Stimulated activated CD8-positive, alpha-beta memory T cell treated with anti-CD3 and anti-CD28 coated beads, Interleukin-4, amount 100 ng/mL, for 4 hours (primary cell): ENCODE data around the gene IKBIP.
"Not testable (repeated sequence)": the region's sequence is repeated elsewhere in the genome, so short reads cannot be mapped to it uniquely, and the experiment has no call there.

Source experiments
- DNase-seq, 2 donors: peaks; one replicate each; pipeline ENCODE4 v3.0.0-alpha.2; 2020; ENCODE audit warnings: low read depth in 2 of 2, low spot score in 1 of 2

The IKBIP gene

DNA sequence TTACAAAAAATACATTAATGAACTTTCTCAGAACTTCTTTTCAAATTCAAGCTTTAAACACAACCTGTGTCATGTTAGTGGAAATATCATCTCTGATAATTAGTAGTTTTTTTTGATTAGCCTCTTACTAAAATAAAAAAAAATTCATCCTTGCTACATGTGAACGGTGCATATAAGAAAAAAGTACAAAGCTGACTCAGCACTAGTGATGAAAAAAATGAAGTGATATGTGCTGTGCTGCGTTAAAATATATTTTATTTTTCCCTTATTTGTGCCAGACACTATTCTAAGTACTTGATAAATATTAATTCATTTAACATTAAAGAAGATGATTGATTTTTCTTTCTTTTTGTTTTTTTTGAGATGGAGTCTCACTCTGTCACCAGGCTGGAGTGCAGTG lies 7.5 kb downstream of the IKBIP start:
- DNase-seq, result no peak

DNA sequence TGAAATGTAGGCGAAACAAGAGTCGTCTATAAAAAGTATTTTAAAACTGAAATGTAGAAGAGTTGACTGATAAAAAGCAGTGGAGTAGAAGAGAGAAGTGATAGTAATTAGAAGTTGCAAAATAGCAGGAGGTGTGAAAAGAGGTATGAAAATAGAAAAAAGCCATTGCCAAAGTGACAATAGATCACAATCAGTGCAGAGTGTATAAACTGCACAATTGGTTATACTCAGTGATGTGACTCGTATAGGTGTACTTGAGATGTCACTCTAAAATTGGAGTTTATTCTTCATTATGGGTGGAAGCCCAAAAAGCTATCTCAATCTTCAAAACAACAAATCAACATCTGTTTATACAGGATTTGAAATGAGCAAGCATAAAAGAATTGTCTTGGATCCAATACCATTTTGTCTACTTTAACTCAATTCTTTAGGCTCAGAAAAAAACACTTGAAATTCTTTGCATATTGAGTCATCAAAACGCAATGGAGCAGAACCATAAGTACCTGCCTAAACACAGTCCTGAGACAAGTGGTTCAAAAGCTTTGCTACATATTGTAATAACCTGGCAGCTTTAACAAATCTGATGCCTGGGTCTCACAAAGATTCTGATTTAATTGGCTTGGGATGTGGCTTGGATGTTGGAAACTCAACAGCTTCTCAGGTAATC lies 8.8 kb downstream of the IKBIP start:
- DNase-seq, result no peak

DNA sequence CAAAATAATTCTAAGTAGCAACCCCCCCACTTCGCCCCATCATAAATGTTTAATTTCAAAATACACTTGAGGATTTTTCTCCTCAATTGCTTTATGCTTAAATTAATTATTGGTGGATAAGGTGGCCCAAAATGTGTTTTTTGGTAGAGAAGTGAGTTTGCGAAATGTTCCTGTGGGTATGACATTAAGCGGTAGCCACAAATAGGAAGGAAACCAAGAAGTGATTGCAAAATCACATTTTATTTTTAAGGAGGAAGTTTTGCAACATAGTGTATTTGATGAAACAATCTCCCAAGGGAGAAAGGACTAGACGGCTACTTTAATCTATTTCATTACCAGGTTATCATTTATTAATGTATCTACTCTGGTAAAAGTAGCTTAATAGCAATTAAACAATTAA lies 25.6 kb downstream of the IKBIP start:
- DNase-seq, result no peak

DNA sequence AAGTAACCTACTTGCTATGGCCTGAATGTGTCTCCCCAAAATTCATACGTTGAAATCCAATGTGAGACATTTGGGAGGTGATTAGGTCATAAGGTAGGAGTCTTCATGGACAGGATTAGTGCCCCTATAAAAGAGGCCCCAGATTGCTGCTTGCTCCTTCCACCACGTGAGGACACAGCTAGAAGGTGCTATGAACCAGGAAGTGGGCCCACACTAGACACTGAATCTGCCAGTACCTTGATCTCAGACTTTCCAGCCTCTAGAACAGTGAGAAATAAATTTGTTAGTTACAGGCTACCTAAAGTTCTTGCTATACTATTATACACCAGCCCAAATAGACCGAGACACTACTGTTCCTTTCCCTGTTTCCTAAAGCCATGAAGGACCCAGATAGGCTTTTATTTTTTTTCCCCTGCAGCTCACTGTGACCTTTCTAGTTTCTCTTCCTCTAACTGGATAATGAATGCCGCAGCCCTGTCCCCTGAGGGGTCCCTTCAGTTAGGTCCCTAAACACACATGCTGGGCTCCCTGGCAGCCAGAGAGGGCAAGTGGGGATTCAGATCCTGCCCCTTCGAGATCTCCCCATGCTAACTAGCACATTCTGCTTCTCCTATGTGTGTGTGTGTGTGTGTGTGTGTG lies 31.8 kb downstream of the IKBIP start:
- no peak for DNase-seq

DNA sequence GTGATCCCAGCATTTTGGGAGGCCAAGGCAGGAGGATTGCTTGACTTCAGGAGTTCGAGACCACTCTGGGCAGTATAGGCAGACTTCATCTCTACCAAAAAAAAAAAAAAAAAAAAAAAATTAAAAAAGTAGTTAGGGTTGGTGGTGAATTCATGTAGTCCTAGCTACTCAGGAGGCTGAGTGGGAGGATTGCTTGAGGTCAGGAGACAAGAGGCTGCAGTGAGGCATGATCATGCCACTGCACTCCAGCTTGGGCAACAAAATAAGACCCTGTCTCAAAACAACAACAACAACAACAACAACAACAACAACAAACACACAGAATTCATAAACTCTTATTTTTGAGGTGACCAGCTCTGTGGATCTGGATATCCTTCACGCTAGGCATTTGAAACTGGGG lies 34.0 kb downstream of the IKBIP start:
- DNase-seq, result no peak

DNA sequence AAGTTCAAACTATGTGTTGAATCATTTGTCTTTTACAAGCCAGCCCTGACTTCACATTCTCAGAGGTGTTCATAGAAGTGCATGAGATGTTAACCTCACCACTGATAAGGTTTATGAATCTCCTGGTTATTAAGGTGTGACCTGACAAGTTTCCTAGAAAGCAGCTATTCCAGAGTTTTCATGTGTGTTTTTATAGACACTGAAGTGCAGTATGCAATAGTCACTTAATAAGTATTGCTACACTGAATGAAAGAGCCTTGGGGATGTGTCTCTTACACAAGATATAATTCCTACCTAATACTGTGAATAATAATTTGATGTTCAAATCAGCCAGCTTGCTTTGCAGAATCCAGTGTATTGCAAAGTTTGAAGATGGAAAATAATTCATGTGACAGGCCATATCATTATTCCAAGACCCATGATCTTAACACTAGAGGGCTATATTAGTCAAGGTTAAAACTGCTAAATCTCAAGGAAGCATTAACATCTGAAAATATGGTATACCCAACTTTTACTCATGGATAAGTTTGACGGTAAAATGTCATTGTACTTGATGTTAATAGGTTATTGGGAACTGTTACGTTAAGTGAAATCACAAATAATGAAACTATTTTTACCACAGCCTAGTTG lies 38.1 kb downstream of the IKBIP start:
- DNase-seq, result no peak

DNA sequence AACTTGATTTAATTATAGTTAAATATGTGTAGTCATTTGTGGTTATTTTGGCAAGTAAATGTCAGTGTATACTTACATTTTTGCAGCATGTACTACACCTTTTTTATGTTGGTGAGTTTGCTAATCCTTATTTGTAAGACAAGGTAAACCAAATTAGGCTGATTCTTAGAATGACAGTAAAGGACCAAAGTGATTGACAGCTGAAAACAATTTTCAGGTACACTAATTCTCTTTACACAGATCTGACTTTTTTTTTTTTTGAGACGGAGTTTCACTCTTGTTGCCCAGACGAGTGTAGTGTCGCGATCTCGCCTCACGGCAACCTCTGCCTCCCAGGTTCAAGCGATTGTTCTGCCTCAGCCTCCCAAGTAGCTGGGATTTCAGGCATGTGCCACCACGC lies 42.7 kb downstream of the IKBIP start:
- DNase-seq, result no peak

DNA sequence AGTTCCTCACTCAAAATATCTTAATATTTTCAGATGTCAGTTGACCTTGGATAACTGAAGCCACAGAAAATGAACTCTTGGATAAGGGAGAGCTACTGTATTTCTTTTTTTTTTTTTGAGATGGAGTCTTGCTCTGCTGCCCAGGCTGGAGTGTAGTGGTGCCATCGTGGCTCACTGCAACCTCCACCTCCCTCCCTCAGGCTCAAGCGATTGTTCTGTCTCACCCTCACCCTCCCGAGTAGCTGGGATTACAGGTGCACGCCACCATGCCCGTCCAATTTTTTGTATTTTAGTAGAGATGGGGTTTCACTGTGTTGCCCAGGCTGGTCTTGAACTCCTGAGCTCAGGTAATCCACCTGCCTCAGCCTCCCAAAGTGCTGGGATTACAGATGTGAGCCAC lies 47.3 kb downstream of the IKBIP start:
- DNase-seq, result not testable (repeated sequence)

DNA sequence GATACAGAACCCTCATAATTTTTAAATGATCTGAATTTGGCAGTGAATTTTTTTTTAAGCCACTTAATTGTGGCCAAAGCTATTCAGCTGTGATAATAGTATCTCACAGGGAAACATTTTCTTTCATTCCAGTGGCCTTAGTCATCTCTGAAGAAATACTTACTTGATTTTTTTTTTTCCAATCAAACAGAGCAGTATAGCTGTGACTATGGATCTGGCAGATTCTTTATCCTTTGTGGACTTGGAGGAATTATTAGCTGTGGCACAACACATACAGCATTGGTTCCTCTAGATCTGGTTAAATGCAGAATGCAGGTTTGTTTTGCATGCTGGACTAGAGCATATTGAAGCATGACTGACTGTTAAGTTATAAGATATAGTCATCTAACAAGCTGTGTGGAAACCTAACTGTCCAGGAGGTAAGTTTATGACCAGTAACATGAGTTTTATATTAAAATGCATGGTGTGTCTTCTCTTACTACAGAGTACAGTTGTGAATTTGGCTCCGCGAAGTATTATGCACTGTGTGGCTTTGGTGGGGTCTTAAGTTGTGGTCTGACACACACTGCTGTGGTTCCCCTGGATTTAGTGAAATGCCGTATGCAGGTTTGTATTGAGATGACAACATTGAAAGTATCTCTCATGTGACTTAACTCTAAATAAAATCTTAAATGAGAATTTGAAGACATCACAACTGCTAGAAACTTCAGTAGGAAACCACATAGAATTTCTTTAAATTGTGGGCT lies 49.2 kb downstream of the IKBIP start:
- DNase-seq, result no peak

DNA sequence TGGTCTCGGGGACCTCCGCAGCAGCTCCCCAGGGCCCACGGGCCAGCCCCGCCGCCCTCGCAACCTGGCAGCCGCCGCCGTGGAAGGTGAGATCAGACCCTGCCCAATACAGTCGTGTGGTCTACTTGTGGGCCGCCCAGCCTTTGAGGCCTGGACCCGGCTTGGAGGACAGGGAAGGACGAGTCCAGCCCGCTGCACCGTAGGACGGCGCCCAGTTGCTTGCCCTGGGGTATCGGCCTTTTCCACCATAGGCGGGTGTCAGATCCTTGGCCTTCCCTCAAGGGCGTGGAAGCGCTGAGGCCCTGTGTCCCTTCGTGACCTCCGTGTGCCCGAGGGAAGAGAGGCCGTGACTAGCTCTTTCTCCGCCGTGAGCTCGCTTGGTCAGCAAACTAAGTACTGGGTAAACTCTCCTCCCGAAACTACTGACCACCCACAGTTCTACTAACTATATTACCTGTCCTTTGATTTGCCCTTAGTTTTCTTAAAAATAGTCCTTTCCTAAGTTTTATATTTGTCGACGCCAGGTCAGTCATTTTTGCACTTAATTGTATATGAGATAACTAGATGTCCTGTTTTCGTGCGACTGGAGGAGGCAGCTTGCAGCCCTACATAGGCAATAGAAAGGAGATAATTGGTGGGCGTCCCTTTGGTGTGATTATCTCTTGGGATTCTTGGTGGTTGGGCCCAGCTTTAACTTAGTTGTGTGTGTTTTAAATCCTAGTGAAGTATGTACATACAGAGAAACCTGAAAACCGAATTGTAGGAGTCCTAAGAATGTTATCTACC lies 50.3 kb downstream of the IKBIP start:
- DNase-seq, result peak in 1 of 2 donors; percentile 5

DNA sequence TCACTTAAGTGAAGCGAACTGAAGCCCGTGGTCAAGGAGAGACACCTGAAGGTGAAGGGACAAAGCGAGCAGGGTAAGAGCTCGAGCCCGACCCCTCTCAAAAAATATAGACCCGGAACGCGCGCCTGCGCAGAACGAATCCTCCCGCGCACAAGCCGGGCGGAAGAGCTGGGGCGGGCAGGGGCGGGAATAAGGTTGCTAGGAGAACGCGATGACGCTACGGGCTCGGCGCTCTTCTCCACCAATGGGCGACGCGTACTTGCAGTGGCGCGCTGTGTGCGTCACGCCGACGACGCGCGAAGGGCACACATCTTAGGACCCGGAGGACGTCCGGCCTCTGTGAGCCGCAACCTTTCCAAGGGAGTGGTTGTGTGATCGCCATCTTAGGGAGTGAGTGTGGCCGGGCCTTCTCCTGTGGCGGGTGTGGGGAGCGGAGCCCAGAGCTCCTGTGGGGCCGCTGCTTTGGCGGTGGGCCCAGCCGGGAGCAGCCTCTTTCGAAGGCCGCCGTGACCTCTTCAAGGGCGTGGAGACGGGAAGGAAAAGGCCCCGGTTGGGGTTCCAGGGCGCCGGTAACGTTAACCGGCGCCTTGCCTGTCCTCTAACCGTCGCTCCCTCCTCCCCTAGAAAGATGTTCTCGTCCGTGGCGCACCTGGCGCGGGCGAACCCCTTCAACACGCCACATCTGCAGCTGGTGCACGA lies 51.1 kb downstream of the IKBIP start, which contains the start of gene SLC25A3:
Gene SLC25A3, plus strand, starts transcription at position 336 of the 699 bp plus-strand sequence. Its CDS starts 293 bp downstream, at position 629.
- peak; percentile 87 to 89 for DNase-seq

DNA sequence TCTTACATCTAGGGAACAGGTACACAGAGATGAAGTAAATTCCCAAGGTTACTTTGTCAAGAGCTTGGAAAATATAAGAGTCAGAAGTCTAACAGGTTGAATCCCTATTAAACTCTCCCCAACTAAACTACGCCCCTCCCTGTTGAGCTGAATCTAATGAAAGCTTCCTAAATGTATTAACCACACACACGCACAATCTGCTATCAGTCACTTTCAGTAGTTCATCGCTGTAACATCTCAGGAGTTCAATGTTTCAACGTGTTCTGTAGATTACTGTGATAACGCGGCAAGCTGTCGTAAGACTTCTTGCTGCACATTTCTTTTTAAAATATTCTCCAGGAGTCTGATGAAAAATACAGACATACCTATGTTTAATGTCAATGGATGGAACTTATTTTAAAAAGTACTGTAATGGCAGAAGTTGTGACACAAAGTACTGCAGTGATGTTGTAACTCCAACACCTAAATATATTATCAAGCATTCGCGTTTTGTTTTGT lies 51.7 kb downstream of the IKBIP start:
- DNase-seq, result no peak

DNA sequence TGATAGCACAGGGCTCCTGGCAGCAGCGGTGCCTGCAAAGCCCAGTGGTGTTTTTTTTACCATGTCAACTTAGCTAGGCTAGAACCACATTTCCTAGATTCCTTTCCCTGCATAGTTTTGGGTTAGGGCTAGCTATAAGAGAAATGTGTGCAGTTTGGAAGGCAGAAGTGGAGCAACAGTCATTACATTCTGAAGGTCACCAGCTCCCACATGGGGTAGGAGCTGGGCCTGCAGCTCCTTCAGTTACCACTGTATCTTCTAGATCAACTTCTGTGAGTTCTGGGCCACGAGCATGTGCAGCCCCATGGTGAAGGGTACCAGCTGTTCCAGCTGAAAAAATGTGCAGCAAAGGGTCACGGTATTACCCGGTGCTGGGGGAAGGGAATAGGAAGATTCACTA lies 53.4 kb downstream of the IKBIP start:
- DNase-seq, result no peak

DNA sequence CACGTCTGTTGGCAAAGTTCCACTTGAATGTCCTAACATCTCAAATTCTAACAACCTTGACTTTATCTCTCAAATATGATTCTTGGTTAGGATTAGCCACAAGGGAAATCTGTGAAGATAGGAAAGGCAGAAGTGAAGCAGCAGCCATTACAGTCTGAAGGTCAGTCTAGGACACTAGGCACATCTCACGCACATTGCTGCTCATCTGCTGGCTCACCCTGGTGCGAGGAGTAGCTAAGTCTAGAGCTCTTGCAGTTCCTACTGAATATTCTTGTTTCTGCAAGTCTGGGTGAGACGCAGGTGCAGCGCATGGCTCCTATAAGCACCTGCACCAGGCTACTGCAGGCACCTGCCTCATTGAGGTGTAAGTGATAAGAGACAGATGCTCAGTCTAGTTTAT lies 57.5 kb downstream of the IKBIP start:
- DNase-seq, result no peak

DNA sequence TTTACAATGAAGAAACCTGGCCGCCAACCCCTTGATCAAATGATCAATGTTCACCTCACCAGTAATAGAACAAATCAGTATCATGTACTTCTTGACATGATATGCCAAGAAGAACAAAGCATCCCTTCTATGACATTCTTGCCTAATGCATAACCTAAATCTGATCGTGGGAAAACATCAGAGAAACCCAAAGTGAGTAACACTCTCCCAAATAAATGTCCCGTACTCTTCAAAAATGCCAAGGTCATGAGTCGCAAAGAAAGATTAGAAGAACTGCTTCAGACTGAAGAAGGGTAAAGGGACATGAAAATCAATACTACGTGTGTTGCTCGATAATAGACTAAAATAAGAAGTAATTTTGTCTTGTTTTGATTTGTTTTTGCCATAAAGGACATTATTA lies 62.5 kb downstream of the IKBIP start:
- DNase-seq, result no peak

DNA sequence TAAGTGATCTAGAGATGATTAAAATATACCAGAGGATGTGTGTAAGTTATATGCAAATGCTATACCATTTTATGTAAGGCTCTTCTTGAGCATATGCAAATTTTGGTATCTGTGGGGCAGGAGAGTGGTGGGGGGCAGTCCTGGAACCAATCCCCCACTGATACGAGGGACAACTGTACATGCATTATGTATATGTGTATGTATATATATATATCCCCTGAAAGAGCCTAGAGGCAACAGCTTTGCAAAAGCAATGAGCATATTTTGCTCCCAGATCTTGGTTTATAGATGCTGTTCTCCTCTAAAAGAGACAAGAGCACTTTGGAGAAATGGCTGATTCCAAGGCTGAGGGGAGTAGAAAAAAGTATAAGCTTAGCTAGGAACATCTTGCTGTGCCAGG lies 63.5 kb downstream of the IKBIP start:
- DNase-seq, result no peak

DNA sequence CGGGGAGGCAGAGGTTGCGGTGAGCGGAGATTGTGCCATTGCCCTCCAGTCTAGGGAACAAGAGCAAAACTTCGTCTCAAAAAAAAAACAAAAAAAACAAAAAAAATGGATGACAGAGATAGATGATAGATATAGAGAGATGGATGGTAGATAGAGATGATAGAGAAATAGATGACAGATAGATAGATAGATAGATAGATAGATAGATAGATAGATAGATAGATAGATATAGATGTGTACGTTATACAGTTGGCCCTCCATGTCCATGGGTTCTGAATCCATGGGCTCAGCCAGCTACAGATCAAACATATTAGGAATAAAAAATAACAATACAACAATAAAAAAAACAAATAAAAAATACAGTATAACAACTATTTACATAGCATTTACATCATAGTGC lies 63.9 kb downstream of the IKBIP start:
- no peak for DNase-seq

DNA sequence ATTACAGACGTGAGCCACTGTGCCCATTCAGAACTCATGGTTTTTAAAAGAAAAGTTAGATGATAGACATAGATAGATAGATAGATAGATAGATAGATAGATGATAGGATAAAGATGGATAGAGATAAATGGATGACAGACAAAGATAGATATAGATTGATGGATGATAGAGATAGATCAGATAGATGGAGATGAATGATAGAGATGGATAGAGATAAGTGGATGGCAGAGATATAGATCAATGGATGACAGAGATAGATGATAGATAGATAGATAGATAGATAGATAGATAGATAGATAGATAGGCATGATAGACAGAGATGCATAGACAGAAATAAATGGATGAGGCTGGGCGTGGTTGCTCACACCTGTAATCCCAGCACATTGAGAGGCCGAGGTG lies 64.8 kb downstream of the IKBIP start:
- DNase-seq, result no peak

DNA sequence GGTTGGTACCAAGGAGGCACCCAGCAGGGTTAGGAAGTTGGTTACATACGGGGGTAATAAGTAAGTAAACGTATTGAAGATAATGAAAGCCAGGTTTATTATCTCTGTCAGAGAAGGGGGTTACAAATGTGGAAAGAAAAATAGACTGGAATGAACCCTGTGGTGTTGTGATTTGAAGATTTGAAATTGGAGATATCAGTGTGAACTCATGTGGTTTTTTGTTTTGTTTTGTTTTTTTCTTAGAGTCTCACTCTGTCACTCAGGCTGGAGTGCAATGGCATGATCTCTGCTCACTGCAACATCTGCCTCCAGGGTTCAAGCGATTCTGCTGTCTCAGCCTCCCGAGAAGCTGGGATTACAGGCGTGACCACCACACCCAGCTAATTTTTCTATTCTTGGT lies 65.2 kb downstream of the IKBIP start:
- DNase-seq, result no peak

DNA sequence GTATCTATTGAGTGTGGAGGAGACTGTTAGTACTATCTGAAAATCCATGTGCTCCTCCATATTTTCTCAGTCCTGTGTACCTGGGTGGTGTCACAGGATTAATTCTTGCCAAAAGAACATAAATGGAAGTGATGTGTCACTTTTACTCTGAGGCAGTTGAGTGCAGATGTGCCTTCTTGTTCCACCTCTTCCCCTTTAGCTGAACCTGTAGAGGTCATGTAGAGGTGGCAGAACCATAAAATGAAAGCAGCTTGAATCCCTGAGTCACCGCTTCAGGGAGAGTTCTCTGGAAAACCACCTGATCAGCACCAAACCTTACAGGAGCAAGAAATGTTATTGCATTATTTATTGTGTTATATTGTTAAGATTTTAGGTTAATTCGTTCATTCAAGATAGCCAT lies 65.8 kb downstream of the IKBIP start:
- DNase-seq, result no peak
